ENCODE measurements around the gene MEGF11.

MEGF11 gene

DNA sequence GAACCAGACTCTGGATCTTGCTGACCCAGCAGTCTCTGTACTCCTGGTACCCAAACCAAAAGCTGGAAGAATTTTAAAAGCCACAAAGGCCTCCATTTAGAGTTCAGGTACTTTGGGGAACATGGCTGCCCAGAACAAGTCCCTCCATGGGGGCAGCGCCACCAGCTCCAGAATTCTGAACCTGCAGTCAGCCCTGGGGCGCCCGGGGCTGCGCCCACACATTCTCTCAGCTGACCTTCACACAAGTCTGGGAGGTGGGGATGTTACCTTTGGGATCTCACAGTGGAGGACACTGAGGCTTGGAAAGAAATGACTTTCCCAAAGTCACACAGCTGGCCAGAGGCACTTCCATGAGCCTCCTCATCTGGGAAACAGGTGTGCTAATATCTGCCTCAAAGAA is 229.4 kb downstream of the MEGF11 start:
- no peak overlapping the region for H3K27ac ChIP-seq (replicated peaks)

GRCh38 chr15:66023311-66023972 is 230.1 kb downstream of the MEGF11 start:
- Histone ChIP-seq H3K27ac (replicated peaks) (no peak overlapping the region), H3K27me3 (ENCODE audit: insufficient read depth, poor library complexity, severe bottlenecking) (peaks cover 8% of the 10 kb centered on the region), H3K4me3 (replicated peaks; ENCODE audit: insufficient read depth, low read length) (no peak overlapping the region)
- TF ChIP-seq CTCF (IDR thresholded peaks at IDR 0.05; ENCODE audit: insufficient read depth, low read length) (no peak), SPI1 (IDR thresholded peaks at IDR 0.05; ENCODE audit: borderline replicate concordance, low read depth) (no peak), GABPA (IDR thresholded peaks at IDR 0.05; ENCODE audit: low read depth) (no peak), REST (IDR thresholded peaks at IDR 0.05; ENCODE audit: insufficient replicate concordance, low read depth) (no peak), POLR2AphosphoS5 (IDR thresholded peaks at IDR 0.05; ENCODE audit: low read depth) (no peak)
- DNase-seq (ENCODE audit: low read depth in 1 of 2, low spot score in 1 of 2) = no peak

More for the DNA sequence above, 229.4 kb downstream of the MEGF11 start:
- TF ChIP-seq GABPA (IDR thresholded peaks at IDR 0.05; ENCODE audit: low read depth) (no peak), SPI1 (IDR thresholded peaks at IDR 0.05; ENCODE audit: borderline replicate concordance, low read depth) (no peak), REST (IDR thresholded peaks at IDR 0.05; ENCODE audit: insufficient replicate concordance, low read depth) (no peak), POLR2AphosphoS5 (IDR thresholded peaks at IDR 0.05; ENCODE audit: low read depth) (no peak), CTCF (IDR thresholded peaks at IDR 0.05; ENCODE audit: insufficient read depth, low read length) (no peak)
- no peak overlapping the region for H3K4me3 ChIP-seq (replicated peaks; ENCODE audit: insufficient read depth, low read length)
- no peak for DNase-seq (ENCODE audit: low read depth in 1 of 2, low spot score in 1 of 2)
- H3K27me3 ChIP-seq (ENCODE audit: insufficient read depth, poor library complexity, severe bottlenecking) = peaks cover 8% of the 10 kb centered on the region

- H3K27ac ChIP-seq (replicated peaks) = no peak overlapping the region
- TF ChIP-seq POLR2AphosphoS5 (IDR thresholded peaks at IDR 0.05; ENCODE audit: low read depth) = no peak
- no peak for TF ChIP-seq CTCF (IDR thresholded peaks at IDR 0.05; ENCODE audit: insufficient read depth, low read length)
- H3K27me3 ChIP-seq (ENCODE audit: insufficient read depth, poor library complexity, severe bottlenecking) = peaks cover 13% of the 10 kb centered on the region
- no peak overlapping the region for H3K4me3 ChIP-seq (replicated peaks; ENCODE audit: insufficient read depth, low read length)
- DNase-seq (ENCODE audit: low read depth in 1 of 2, low spot score in 1 of 2) = no peak
These were observed 231.4 kb downstream of the MEGF11 start for GRCh38 chr15:66022163-66022525.
